HepG2 (cell line): ENCODE measurements around the gene ABCF1. TPM values are rescaled to one million over a fixed set of nuclear protein-coding genes. Genes with fewer than 3 reads are reported as not detected.
A peak's percentile ranks its signal among the peaks of the same experiment; 100 is the strongest.

ENCODE experiments used
- DBP ChIP-seq: sonication (generic); formaldehyde crosslinking; IDR thresholded peaks from 2 replicates; pipeline ENCODE4 v1.4.0; 2020; ENCODE audit warnings: missing genetic modification reagents; ENCODE audit errors: not compliant biosample characterization
- ERF ChIP-seq: IDR thresholded peaks from 2 replicates; pipeline ENCODE4 v1.6.1; 2018; ENCODE audit warnings: missing biosample characterization, missing genetic modification reagents
- ETV6 ChIP-seq: sonication (generic); formaldehyde crosslinking; conservative IDR thresholded peaks from 2 replicates; pipeline ENCODE4 v1.4.0; 2020; ENCODE audit warnings: missing genetic modification reagents
- KAT8 ChIP-seq: IDR thresholded peaks from 2 replicates; pipeline ENCODE4 v1.6.1; 2016; ENCODE audit warnings: missing genetic modification reagents, missing compliant biosample characterization
- KMT2A ChIP-seq: sonication (generic); formaldehyde crosslinking; IDR thresholded peaks from 2 replicates; pipeline ENCODE4 v1.4.0; 2020; ENCODE audit warnings: missing genetic modification reagents
- LCORL ChIP-seq, 2 experiments: fragments of 450-650 bp in 1 of 2; sonication (generic) in 1 of 2; formaldehyde crosslinking in 1 of 2; IDR thresholded peaks; 2 replicates each; pipeline versions ENCODE4 v1.5.0 to v1.6.1; 2017 to 2020; ENCODE audit warnings: antibody characterized with exemption in 1 of 2, missing genetic modification reagents in 1 of 2
- MAFK ChIP-seq, 2 experiments: IDR thresholded peaks in 1 of 2; conservative IDR thresholded peaks in 1 of 2; 2 replicates each; pipeline ENCODE4 v1.6.1; 2011; ENCODE audit warnings: improper control_type of control experiment in 2 of 2, low read length in 2 of 2
- NFRKB ChIP-seq: fragments of 450-650 bp; IDR thresholded peaks from 2 replicates; pipeline ENCODE4 v1.6.1; 2017
- RFX1 ChIP-seq: fragments of 450-650 bp; IDR thresholded peaks from 2 replicates; pipeline ENCODE4 v1.6.1; 2017
- RFX5 ChIP-seq: IDR thresholded peaks from 2 replicates; pipeline ENCODE4 v1.6.1; 2011; ENCODE audit warnings: low read depth, low read length, improper control_type of control experiment
- SOX13 ChIP-seq, 3 experiments: fragments of 450-650 bp in 1 of 3; sonication (generic) in 1 of 3; formaldehyde crosslinking in 1 of 3; IDR thresholded peaks in 2 of 3; conservative IDR thresholded peaks in 1 of 3; 2 replicates each; pipeline versions ENCODE4 v1.5.0 to v1.6.1; 2016 to 2020; ENCODE audit warnings: antibody characterized with exemption in 1 of 3, mild to moderate bottlenecking in 1 of 3, missing compliant biosample characterization in 1 of 3, missing genetic modification reagents in 1 of 3, moderate library complexity in 1 of 3
- SP5 ChIP-seq: IDR thresholded peaks from 2 replicates; pipeline ENCODE4 v1.6.1; 2016; ENCODE audit warnings: low read depth, borderline replicate concordance
- TBX2 ChIP-seq: sonication (generic); formaldehyde crosslinking; IDR thresholded peaks from 2 replicates; pipeline ENCODE4 v1.5.0; 2020; ENCODE audit warnings: missing genetic modification reagents, mild to moderate bottlenecking, borderline replicate concordance
- TBX3 ChIP-seq: fragments of 450-650 bp; IDR thresholded peaks from 2 replicates; pipeline ENCODE4 v1.6.1; 2017; ENCODE audit warnings: antibody characterized with exemption, mild to moderate bottlenecking, inconsistent platforms, borderline replicate concordance
- TRIM24 ChIP-seq: sonication (generic); formaldehyde crosslinking; IDR thresholded peaks from 2 replicates; pipeline ENCODE4 v1.8.0; 2022; ENCODE audit warnings: mild to moderate bottlenecking, missing genetic modification reagents
- ZBTB2 ChIP-seq: sonication (generic); formaldehyde crosslinking; IDR thresholded peaks from 2 replicates; pipeline ENCODE4 v1.8.0; 2022; ENCODE audit warnings: low read depth, missing genetic modification reagents
- ZNF253 ChIP-seq: sonication (generic); formaldehyde crosslinking; IDR thresholded peaks from 2 replicates; pipeline ENCODE4 v1.8.0; 2022; ENCODE audit warnings: mild to moderate bottlenecking, missing genetic modification reagents, borderline replicate concordance
- ZNF276 ChIP-seq: sonication (generic); formaldehyde crosslinking; IDR thresholded peaks from 2 replicates; pipeline ENCODE4 v1.4.0; 2020; ENCODE audit warnings: mild to moderate bottlenecking, low read depth, missing genetic modification reagents
- ZNF383 ChIP-seq: sonication (generic); formaldehyde crosslinking; IDR thresholded peaks from 2 replicates; pipeline ENCODE4 v1.4.0; 2020; ENCODE audit warnings: missing genetic modification reagents, mild to moderate bottlenecking, borderline replicate concordance
- polyA plus RNA-seq, 8 experiments: library from polyadenylated mRNA; depleted of rRNA in 3 of 8; stranded (reverse) in 7 of 8; unstranded in 1 of 8; fragments of >200 nt; fragmentation: Illumina TruSeq in 4 of 8; extraction: Trizol in 4 of 8; gene quantifications; 2 replicates each; pipeline versions ENCODE4 v1.2.1 to v1.2.3, GENCODE V29; 2011 to 2016; ENCODE audit warnings: low read depth in 4 of 8, missing spikeins in 1 of 8, mixed read lengths in 1 of 8; ENCODE audit not compliant: insufficient read depth in 1 of 8
- total RNA-seq, 5 experiments: library from RNA; depleted of rRNA; stranded (reverse); fragments of >200 nt; fragmentation: Illumina TruSeq; extraction: Trizol; gene quantifications; 2 replicates each; pipeline ENCODE4 v1.2.3, GENCODE V29; 2016; ENCODE audit warnings: low read depth in 1 of 5
- TF ChIP-seq, protein P1 (sequence below): sonication (generic); formaldehyde crosslinking; IDR thresholded peaks from 2 replicates; pipeline ENCODE4 v1.8.0; 2023; ENCODE audit warnings: mild to moderate bottlenecking, missing genetic modification reagents
- TF ChIP-seq, protein P2 (sequence below): sonication (generic); formaldehyde crosslinking; IDR thresholded peaks from 2 replicates; pipeline ENCODE4 v1.4.0; 2020; ENCODE audit warnings: missing genetic modification reagents

Gene ABCF1
- total and polyA plus RNA-seq, 2 of the 13 experiments (the other 11 are each of a cell fraction or from before 2014, with no cell fraction given): 25.4 to 98.9 TPM

DNA sequence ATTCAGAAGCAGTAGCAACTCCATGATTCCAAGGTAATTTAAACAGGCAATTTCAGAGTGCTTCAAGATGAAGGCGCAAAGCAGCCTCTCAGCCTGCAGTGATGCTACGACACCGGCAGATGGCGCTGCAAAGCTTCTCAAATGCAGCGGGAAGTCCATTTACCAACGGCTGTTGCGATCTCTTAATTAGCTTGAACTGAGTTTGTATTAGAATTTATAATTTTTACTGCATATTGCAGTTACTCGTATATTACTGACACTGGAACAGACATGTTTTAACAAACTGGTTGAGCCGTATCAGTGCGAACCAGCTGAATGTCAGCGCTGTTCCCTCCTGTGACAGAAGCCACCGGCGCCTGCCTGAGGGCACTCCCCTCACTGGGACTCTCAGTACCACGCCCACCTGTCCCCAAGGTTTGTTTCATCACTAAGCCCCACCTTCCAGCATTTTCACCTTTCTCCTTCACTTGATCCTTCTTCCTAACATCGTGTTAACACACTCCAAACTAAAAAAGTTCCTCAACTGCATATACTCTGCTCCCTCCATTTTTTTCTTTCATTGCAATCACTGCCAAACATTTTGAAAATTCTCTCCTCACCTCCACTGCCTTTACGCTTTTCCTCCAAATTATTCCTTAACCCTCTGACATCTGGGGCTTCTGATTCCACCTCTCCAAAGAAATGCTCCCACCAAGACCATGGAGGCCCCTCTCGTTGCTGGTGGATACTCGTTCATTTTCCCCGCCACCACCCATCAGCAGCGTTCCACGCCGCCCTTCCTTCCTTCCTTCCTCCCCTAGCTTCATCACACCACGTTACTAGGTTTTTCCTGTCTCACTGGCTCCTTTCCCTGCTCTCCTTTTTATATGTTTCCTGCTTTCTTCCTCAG, 29.5 kb upstream of the ABCF1 start (continued):
- TF ChIP-seq ZBTB2 (CRISPR knock-in tag) (no peak), ZNF276 (CRISPR knock-in tag) (no peak), NFRKB (no peak), ZNF253 (CRISPR knock-in tag) (no peak), KMT2A (CRISPR knock-in tag) (no peak; the same call in 1 of the 2 replicates), TBX3 (no peak), TBX2 (CRISPR knock-in tag) (no peak), DBP (CRISPR knock-in tag) (no peak), TRIM24 (CRISPR knock-in tag) (no peak), MAFK (conservative IDR thresholded peaks at IDR 0.05 in 1 of 2, IDR thresholded peaks at IDR 0.05 in 1 of 2; ENCODE audit: low read length in 2 of 2) (no peak), ETV6 (no peak), LCORL (IDR thresholded peaks at IDR 0.05) (no peak), LCORL (CRISPR knock-in tag; IDR thresholded peaks at IDR 0.05) (0 out of 2 replicates have a peak, but pooled peaks have one; percentile 20), RFX5 (peak; percentile 8; the same call in 1 of the 2 replicates), SOX13 (IDR thresholded peaks at IDR 0.05) (no peak), SOX13 (CRISPR knock-in tag; conservative IDR thresholded peaks at IDR 0.05 in 1 of 2, IDR thresholded peaks at IDR 0.05 in 1 of 2) (peak in 1 of 2 experiments; percentile 15; a peak in 1 of 4 replicates), ERF (CRISPR knock-in tag) (peak; percentile 49; the same call in 1 of the 2 replicates), ZNF383 (CRISPR knock-in tag) (no peak), RFX1 (no peak), SP5 (peak; percentile 52; the same call in 1 of the 2 replicates), KAT8 (CRISPR knock-in tag) (peak; percentile 54; the same call in 1 of the 2 replicates)
- TF ChIP-seq, protein P1, sequence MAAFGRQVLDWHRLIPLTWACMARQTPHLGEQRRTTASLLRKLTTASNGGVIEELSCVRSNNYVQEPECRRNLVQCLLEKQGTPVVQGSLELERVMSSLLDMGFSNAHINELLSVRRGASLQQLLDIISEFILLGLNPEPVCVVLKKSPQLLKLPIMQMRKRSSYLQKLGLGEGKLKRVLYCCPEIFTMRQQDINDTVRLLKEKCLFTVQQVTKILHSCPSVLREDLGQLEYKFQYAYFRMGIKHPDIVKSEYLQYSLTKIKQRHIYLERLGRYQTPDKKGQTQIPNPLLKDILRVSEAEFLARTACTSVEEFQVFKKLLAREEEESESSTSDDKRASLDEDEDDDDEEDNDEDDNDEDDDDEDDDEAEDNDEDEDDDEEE: no peak
- TF ChIP-seq, protein P2, sequence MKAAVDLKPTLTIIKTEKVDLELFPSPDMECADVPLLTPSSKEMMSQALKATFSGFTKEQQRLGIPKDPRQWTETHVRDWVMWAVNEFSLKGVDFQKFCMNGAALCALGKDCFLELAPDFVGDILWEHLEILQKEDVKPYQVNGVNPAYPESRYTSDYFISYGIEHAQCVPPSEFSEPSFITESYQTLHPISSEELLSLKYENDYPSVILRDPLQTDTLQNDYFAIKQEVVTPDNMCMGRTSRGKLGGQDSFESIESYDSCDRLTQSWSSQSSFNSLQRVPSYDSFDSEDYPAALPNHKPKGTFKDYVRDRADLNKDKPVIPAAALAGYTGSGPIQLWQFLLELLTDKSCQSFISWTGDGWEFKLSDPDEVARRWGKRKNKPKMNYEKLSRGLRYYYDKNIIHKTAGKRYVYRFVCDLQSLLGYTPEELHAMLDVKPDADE (CRISPR knock-in tag): no peak
